Measurements from ENCODE around the gene ZBTB12. TPM values are rescaled to one million over a fixed set of nuclear protein-coding genes. Genes with fewer than 3 reads are reported as not detected.
A peak's percentile ranks its signal among the peaks of the same experiment; 100 is the strongest.

ZBTB12 gene
- total and polyA plus RNA-seq, 2 of the 13 experiments (the other 11 are each of a cell fraction or from before 2014, with no cell fraction given): 4.8 to 6.0 TPM

DNA sequence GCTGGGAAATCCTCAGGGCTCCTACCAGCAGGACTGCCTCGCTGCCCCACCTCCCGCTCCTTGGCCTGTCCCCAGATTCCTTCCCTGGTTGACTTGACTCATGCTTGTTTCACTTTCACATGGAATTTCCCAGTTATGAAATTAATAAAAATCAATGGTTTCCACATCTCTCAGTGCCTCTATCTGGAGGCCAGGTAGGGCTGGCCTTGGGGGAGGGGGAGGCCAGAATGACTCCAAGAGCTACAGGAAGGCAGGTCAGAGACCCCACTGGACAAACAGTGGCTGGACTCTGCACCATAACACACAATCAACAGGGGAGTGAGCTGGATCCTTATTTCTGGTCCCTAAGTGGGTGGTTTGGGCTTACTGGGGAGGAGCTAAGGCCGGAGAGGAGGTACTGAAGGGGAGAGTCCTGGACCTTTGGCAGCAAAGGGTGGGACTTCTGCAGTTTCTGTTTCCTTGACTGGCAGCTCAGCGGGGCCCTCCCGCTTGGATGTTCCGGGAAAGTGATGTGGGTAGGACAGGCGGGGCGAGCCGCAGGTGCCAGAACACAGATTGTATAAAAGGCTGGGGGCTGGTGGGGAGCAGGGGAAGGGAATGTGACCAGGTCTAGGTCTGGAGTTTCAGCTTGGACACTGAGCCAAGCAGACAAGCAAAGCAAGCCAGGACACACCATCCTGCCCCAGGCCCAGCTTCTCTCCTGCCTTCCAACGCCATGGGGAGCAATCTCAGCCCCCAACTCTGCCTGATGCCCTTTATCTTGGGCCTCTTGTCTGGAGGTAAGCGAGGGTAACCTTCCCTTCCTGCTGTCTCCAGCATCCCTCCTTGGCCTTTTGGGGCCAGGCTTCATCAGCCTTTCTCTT, 43.9 kb upstream of the ZBTB12 start, which contains the start of gene CFB (continued):
- peak; percentile 94 for TF ChIP-seq NR2F6 (IDR thresholded peaks at IDR 0.05)
- TF ChIP-seq NR2F6 (CRISPR knock-in tag; IDR thresholded peaks at IDR 0.05): peak; percentile 97
- TF ChIP-seq POGZ (CRISPR knock-in tag; IDR thresholded peaks at IDR 0.05): peak; percentile 51
- TF ChIP-seq NCOA2 (CRISPR knock-in tag; IDR thresholded peaks at IDR 0.05): peak; percentile 92
- 0 out of 2 replicates have a peak, but pooled peaks have one; percentile 81 for TF ChIP-seq ZNF713 (CRISPR knock-in tag; IDR thresholded peaks at IDR 0.05)
- TF ChIP-seq MBD4 (IDR thresholded peaks at IDR 0.05; ENCODE audit: borderline replicate concordance, low read length): no peak
- TF ChIP-seq BCL6 (CRISPR knock-in tag; IDR thresholded peaks at IDR 0.05): peak; percentile 80
- TF ChIP-seq ZNF839 (CRISPR knock-in tag; IDR thresholded peaks at IDR 0.05; ENCODE audit: borderline replicate concordance): no peak
- TF ChIP-seq ZNF775 (CRISPR knock-in tag; IDR thresholded peaks at IDR 0.05; ENCODE audit: borderline replicate concordance): peak; percentile 66; the same call in 1 of the 2 replicates
- TF ChIP-seq TOE1 (CRISPR knock-in tag; IDR thresholded peaks at IDR 0.05): peak; percentile 55
- TF ChIP-seq ZNF205 (CRISPR knock-in tag; IDR thresholded peaks at IDR 0.05): peak; percentile 82; the same call in 1 of the 2 replicates
- peak; percentile 91 for TF ChIP-seq KAT7 (CRISPR knock-in tag; IDR thresholded peaks at IDR 0.05; ENCODE audit: borderline replicate concordance)
- TF ChIP-seq ZNF567 (CRISPR knock-in tag; IDR thresholded peaks at IDR 0.05; ENCODE audit: borderline replicate concordance): peak; percentile 99; the same call in 1 of the 2 replicates
- no peak for TF ChIP-seq PLRG1 (conservative IDR thresholded peaks at IDR 0.05)
- TF ChIP-seq, protein P1, sequence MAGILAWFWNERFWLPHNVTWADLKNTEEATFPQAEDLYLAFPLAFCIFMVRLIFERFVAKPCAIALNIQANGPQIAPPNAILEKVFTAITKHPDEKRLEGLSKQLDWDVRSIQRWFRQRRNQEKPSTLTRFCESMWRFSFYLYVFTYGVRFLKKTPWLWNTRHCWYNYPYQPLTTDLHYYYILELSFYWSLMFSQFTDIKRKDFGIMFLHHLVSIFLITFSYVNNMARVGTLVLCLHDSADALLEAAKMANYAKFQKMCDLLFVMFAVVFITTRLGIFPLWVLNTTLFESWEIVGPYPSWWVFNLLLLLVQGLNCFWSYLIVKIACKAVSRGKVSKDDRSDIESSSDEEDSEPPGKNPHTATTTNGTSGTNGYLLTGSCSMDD (CRISPR knock-in tag; IDR thresholded peaks at IDR 0.05): no peak
- 0 out of 2 replicates have a peak, but pooled peaks have one; percentile 57 for TF ChIP-seq HNRNPL (IDR thresholded peaks at IDR 0.05; ENCODE audit: low read depth, low read length)
- TF ChIP-seq, protein P2, sequence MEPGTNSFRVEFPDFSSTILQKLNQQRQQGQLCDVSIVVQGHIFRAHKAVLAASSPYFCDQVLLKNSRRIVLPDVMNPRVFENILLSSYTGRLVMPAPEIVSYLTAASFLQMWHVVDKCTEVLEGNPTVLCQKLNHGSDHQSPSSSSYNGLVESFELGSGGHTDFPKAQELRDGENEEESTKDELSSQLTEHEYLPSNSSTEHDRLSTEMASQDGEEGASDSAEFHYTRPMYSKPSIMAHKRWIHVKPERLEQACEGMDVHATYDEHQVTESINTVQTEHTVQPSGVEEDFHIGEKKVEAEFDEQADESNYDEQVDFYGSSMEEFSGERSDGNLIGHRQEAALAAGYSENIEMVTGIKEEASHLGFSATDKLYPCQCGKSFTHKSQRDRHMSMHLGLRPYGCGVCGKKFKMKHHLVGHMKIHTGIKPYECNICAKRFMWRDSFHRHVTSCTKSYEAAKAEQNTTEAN (CRISPR knock-in tag; conservative IDR thresholded peaks at IDR 0.05): peak; percentile 87
- no peak for TF ChIP-seq ATM (IDR thresholded peaks at IDR 0.05; ENCODE audit: borderline replicate concordance)
- TF ChIP-seq TBP (CRISPR knock-in tag; IDR thresholded peaks at IDR 0.05): no peak
- TF ChIP-seq JUND (CRISPR knock-in tag; IDR thresholded peaks at IDR 0.05): no peak
- TF ChIP-seq, protein P3, sequence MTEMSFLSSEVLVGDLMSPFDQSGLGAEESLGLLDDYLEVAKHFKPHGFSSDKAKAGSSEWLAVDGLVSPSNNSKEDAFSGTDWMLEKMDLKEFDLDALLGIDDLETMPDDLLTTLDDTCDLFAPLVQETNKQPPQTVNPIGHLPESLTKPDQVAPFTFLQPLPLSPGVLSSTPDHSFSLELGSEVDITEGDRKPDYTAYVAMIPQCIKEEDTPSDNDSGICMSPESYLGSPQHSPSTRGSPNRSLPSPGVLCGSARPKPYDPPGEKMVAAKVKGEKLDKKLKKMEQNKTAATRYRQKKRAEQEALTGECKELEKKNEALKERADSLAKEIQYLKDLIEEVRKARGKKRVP (CRISPR knock-in tag; IDR thresholded peaks at IDR 0.05): peak in 1 of 2 experiments; percentile 77; a peak in 2 of 4 replicates
- TF ChIP-seq, protein P4, sequence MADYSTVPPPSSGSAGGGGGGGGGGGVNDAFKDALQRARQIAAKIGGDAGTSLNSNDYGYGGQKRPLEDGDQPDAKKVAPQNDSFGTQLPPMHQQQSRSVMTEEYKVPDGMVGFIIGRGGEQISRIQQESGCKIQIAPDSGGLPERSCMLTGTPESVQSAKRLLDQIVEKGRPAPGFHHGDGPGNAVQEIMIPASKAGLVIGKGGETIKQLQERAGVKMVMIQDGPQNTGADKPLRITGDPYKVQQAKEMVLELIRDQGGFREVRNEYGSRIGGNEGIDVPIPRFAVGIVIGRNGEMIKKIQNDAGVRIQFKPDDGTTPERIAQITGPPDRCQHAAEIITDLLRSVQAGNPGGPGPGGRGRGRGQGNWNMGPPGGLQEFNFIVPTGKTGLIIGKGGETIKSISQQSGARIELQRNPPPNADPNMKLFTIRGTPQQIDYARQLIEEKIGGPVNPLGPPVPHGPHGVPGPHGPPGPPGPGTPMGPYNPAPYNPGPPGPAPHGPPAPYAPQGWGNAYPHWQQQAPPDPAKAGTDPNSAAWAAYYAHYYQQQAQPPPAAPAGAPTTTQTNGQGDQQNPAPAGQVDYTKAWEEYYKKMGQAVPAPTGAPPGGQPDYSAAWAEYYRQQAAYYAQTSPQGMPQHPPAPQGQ (CRISPR knock-in tag; IDR thresholded peaks at IDR 0.05; ENCODE audit: borderline replicate concordance): peak; percentile 38; the same call in 1 of the 2 replicates

Data from HepG2 (cell line).